ENCODE measurements around the gene ZNF358.

Gene ZNF358

DNA sequence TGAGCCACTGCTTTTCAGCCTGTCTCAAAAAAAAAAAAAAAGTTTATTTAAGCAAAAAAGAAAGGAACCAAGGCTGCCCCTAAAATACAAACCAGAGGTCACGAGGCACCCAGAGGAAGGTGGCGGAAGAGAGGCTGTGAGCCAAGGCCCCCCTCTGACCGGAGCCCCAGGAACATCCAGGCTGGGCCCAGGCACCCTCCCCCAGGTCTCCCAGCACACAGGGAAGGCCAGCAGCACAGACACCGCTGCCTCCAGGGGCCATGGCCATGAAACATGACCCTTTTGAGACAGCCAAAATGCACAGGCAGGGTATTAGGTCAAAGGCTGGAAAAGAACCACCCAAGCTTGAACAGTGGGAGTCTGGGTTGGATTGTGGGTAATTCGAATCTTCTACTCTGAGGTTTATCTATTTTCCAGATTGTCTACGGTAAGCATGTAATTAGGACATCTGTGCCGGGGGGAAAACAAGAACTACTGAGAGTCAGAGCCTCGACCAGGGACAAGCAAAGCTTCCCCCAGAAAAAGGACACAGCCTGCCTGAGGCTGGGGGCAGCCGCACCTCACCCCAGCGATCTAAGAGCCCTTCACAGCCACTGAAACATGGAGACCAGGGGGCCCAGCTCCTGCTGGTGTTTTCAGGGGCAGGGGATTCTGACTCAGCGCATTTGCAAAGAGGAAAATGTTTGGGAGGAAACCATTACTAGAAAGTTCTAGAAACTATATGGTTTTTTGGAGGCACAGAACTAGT lies 35.5 kb upstream of the ZNF358 start:
- Mint-ChIP-seq H3K27me3 (peaks cover 7% of the 10 kb centered on the region), H3K4me3 (no peak overlapping the region), H3K4me1 (peaks cover 6% of the 10 kb centered on the region), H3K27ac (peak overlapping the region; percentile 5), H3K9me3 (no peaks in the 10 kb centered on the region), H3K36me3 (no peaks in the 10 kb centered on the region)
- CTCF ChIA-PET = no interaction called here
- no peak for DNase-seq

DNA sequence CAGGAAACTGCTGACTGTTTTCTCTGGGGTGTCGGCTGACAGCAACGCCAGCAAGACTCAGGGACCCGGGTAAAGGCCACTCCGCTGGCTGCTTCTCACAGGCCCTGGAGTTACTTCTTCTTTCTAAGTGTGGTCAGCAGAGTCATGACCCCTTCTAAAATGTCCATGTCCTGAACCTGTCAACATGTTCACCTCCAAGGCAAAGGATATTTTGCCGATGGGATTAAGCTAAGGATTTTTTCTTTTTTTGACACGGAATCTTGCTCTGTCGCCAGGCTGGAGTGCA lies 35.0 kb upstream of the ZNF358 start:
- no peak for DNase-seq
- CTCF ChIA-PET = no interaction called here
- Mint-ChIP-seq H3K27me3 (peaks cover 7% of the 10 kb centered on the region), H3K9me3 (no peaks in the 10 kb centered on the region), H3K36me3 (no peaks in the 10 kb centered on the region), H3K4me1 (peaks cover 6% of the 10 kb centered on the region), H3K4me3 (no peak overlapping the region), H3K27ac (peak overlapping the region; percentile 19)

DNA sequence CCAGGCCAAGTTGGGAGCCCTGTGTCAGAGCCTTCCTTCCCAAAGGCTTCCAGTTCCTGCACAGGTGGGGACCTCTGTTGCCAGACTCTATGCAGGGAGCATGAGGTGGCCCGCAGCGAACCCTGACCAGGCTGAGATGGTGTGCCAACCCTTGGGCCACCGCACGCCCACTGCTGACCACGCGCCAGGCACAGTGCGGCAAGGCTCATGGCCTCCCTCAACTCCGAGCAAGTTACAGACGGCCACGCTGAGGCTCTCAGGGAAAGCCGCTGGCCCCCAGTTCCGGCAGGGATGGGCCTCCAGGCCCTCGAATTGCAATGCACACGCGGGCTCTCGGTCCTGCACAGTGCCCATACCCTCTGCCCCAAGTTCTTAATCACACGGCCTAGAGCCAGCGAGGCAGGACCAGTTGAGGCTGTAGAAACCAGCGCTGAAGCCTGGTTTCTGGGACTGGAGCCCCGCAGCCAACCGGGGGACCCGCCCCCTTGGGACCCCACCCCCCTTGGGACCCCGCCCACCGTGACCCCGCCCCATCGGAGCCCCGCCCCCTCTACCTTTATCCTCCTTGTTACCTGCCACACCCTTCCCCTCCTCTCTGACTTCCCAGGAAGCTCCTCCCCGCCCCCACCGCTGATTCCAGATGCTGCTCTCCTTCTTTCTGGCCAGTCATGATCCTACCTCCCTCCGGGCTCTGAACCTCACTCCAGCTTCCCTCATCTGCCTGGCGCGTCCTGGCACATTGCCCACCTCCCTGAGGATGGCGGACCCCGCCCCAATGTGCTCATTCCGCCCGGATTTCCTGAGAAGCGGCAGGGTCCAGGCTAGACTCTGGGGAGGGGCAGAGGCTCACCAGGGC lies 33.1 kb upstream of the ZNF358 start:
- DNase-seq = no peak
- H3K4me1 Mint-ChIP-seq = peaks cover 6% of the 10 kb centered on the region
- H3K4me3 Mint-ChIP-seq = no peak overlapping the region
- H3K9me3 Mint-ChIP-seq = no peaks in the 10 kb centered on the region
- CTCF ChIA-PET = no interaction called here
- peak overlapping the region; percentile 56 for H3K27ac Mint-ChIP-seq
- peaks cover 11% of the 10 kb centered on the region for H3K27me3 Mint-ChIP-seq
- H3K36me3 Mint-ChIP-seq = no peaks in the 10 kb centered on the region

DNA sequence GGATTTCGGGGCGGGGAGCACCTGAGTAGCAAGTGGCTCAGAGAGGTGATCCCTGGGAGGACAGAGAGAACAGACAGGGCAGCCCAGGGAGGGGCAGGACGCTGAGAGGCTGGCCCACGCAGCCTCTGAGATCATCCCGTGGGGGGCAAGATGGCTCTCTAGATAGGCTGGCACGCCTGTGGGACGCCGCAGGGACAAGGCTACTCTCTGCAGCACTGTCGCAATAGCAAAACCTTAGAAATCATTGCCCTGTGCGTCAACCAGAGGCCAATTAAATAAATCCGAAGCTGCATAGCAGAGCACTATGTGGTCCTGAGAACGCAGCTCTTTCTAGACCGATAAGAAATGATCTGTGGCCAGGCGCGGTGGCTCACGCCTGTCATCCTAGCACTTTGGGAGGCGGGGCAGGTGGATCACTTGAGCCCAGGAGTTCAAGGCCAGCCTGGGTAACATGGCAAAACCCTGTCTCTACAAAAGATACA lies 32.1 kb upstream of the ZNF358 start:
- CTCF ChIA-PET = no interaction called here
- H3K36me3 Mint-ChIP-seq = no peaks in the 10 kb centered on the region
- H3K4me3 Mint-ChIP-seq = no peak overlapping the region
- no peak for DNase-seq
- no peaks in the 10 kb centered on the region for H3K9me3 Mint-ChIP-seq
- H3K27me3 Mint-ChIP-seq = peaks cover 11% of the 10 kb centered on the region
- H3K4me1 Mint-ChIP-seq = peaks cover 6% of the 10 kb centered on the region
- no peak overlapping the region for H3K27ac Mint-ChIP-seq

DNA sequence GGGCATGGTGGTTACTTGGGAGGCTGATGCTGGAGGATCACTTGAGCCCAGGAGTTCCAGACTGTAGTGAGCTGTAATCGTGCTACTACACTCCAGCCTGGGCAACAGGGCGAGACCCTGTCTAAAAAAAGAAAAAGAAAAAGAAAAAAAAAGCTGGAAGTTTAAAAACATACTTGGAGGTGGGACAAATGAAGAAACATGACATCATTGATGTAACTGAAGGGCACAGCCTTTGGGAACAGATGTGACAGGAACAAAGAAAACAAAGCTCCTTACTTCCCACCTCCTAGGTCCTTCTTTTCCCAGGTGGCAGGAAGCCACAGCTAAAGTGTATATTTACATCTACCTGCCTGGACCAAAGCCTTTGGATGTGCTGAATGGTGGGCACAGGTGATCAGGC lies 29.0 kb upstream of the ZNF358 start:
- CTCF ChIA-PET = no interaction called here
- no peak overlapping the region for H3K4me3 Mint-ChIP-seq
- no peak overlapping the region for H3K27ac Mint-ChIP-seq

DNA sequence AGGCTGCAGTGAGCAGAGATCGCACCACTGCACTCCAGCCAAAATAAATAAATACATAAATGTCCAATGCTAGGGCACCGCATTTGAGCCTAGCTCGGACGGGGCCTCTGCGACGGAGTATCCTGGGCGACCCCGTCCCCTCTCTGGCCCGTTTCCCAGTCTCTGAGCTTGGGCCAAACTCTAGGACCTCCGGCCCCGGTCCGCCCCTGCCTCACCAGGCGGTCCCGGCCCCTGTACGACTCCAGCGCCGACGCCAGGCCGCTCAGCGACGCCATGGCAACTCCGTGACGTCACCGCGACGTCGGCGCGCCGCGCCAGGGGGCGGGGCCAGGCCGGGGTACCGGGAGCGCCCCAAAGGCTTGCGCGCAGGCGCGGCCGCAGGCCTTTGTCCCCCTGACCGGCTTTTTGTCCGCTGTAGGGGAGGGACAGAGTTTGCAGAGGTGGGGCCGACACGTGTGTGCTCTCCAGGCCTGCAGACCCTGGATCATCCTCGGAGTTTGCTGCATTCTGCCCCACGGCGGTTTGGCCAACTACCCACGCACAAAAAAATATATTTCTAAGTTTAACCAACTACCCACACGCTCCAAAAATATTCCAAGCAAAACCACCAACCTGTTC lies 27.1 kb upstream of the ZNF358 start, which contains the start of gene PEX11G:
Gene PEX11G, minus strand, starts transcription at position 300 of the 618 bp plus-strand sequence. Its CDS starts 25 bp downstream, at position 275.
- Mint-ChIP-seq H3K4me3 (peak within 1 kb of the TSS; percentile 73), H3K27me3 (peaks cover 4% of the 10 kb centered on the region), H3K9me3 (no peaks in the 10 kb centered on the region), H3K4me1 (peaks cover 23% of the 10 kb centered on the region), H3K36me3 (no peaks in the 10 kb centered on the region), H3K27ac (peak within 1 kb of the TSS; percentile 86)
- CTCF ChIA-PET = interaction anchor here (1.0 kb wide), 1 partner anchor 192 kb away, joined by 4 read pairs; the partner anchor contains the start of gene TRAPPC5
- DNase-seq = peak; percentile 92

More for the DNA sequence above, 29.0 kb upstream of the ZNF358 start:
- Mint-ChIP-seq H3K4me1 (peaks cover 16% of the 10 kb centered on the region), H3K27me3 (peaks cover 11% of the 10 kb centered on the region), H3K9me3 (no peaks in the 10 kb centered on the region), H3K36me3 (no peaks in the 10 kb centered on the region)
- no peak for DNase-seq

DNA sequence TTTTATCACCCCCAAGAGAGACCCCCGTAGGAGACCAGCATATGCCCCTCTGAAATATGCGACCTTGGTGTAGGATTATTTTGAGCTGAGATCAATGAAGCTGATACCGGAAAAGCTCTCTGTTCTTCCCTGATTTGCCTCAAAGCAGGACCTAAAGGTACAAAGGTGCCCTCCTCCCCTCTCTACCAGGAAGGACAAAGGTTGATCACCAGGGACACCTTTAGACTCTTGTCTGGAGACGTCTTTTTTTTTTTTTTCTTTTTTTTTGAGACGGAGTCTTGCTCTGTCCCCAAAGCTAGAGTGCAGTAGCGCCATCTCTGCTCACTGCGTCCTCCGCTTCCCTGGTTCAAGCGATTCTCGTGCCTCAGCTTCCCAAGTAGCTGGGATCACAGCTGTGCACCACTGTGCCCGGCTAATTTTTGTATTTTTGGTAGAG lies 26.3 kb upstream of the ZNF358 start:
- Mint-ChIP-seq H3K4me3 (peak overlapping the region; percentile 73), H3K9me3 (no peaks in the 10 kb centered on the region), H3K27ac (peak overlapping the region; percentile 26), H3K4me1 (peaks cover 23% of the 10 kb centered on the region), H3K36me3 (no peaks in the 10 kb centered on the region), H3K27me3 (peaks cover 9% of the 10 kb centered on the region)
- no peak for DNase-seq
- CTCF ChIA-PET = interaction anchor here (1.0 kb wide), 1 partner anchor 191 kb away, joined by 4 read pairs; the partner anchor contains the start of gene TRAPPC5

DNA sequence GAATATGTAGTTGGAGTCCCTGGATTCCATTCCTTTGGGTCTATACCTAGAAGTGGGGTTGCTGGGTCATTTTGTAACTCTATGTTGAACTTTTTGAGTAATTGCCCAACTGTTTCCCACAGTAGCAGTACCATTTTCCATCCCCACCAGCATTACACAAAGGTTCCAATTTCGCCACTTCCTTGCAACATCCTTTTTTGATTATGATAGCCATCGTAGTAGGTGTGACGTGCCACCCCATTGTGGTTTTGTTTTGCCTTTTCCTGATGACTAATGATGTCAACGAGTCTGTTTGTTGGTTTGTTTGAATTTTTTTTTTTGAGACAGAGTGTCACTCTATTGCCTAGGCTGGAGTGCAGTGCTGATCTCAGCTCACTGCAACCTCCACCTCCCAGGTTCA lies 23.8 kb upstream of the ZNF358 start:
- CTCF ChIA-PET = interaction anchor here (0.6 kb wide), 1 partner anchor 45 kb away, joined by 3 read pairs; no protein-coding TSS in a partner anchor
- H3K27me3 Mint-ChIP-seq = peaks cover 17% of the 10 kb centered on the region
- H3K36me3 Mint-ChIP-seq = no peaks in the 10 kb centered on the region
- no peak overlapping the region for H3K27ac Mint-ChIP-seq
- no peaks in the 10 kb centered on the region for H3K9me3 Mint-ChIP-seq
- peaks cover 23% of the 10 kb centered on the region for H3K4me1 Mint-ChIP-seq
- H3K4me3 Mint-ChIP-seq = no peak overlapping the region
- DNase-seq = peak; percentile 47

DNA sequence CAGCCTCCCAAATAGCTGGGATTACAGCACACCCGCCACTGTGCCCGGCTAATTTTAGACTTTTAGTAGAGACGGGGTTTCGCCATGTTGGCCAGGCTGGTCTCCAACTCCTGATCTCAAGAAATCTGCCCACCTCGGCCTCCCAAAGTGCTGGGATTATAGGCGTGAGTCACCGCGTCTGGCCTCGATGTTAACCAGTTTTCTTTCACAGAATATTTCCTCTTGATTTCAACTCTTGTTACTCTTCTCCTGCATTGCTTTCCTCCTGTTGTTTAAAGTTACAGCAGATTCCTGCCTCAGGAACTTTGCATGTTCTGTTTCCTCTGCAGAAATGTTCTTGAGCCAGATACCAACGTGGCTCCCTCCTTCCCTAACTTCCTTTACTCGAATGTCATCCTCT lies 23.3 kb upstream of the ZNF358 start:
- CTCF ChIA-PET = interaction anchor here (0.6 kb wide), 1 partner anchor 44 kb away, joined by 3 read pairs; no protein-coding TSS in a partner anchor
- H3K36me3 Mint-ChIP-seq = no peaks in the 10 kb centered on the region
- peaks cover 21% of the 10 kb centered on the region for H3K27me3 Mint-ChIP-seq
- H3K4me1 Mint-ChIP-seq = peaks cover 23% of the 10 kb centered on the region
- H3K27ac Mint-ChIP-seq = no peak overlapping the region
- DNase-seq = no peak
- no peaks in the 10 kb centered on the region for H3K9me3 Mint-ChIP-seq
- no peak overlapping the region for H3K4me3 Mint-ChIP-seq

DNA sequence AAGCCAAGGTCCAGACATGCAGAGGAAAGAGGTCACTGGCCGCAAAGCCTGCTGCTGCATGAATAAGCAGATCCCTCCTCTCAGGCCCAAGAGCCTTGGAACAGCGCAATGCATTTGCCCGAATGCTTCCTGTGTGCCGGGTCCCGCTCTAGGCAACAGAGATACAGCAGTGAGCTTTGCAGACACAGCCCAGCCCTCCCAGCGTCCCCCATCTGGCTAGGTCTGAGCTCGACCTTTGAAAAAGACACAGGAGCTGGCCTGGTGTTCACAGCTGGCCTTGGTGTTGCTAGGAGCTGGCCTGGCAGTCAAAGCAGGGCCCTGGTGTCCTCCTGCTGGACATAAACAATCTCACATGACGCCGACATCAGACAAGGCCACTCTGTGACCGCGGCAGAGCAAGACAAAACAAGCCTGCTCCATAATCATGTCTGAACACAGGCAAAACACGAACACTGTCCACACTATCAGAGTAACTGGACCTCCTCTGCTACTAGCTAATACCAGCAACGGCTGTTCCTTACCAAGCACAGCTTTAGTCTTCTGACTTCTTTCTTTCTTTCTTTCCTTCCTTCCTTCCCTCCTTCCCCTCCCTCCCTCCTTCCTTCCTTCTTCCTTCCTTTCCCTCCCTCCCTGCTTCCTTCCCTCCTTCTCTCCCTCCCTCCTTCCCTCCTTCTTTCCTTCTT lies 21.3 kb upstream of the ZNF358 start:
- no peaks in the 10 kb centered on the region for H3K36me3 Mint-ChIP-seq
- DNase-seq = no peak
- no peaks in the 10 kb centered on the region for H3K9me3 Mint-ChIP-seq
- H3K4me1 Mint-ChIP-seq = peaks cover 19% of the 10 kb centered on the region
- no peak overlapping the region for H3K4me3 Mint-ChIP-seq
- no peak overlapping the region for H3K27ac Mint-ChIP-seq
- H3K27me3 Mint-ChIP-seq = peaks cover 41% of the 10 kb centered on the region
- CTCF ChIA-PET = interaction anchor here (0.6 kb wide), 1 partner anchor 28 kb away, joined by 3 read pairs; the partner anchor contains the start of gene MCOLN1

DNA sequence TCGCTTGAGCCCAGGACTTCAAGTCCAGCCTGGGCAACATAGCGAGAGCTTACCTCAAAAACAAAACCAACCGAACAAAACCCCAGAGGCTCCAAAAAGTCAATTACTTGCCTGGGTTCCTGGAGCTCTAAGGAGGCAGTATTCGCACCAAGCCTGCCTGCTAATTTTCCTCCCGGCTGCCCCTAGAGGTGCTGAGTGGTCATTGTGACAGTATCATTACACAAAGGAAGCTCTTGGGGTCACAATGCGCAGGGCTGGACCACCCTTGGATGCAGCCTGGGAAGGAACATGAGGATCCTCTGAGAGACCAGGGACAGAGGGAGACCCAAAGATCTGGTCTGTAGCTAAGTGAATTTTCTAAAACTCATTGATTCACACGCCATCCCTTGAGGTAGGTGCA lies 18.6 kb upstream of the ZNF358 start:
- no peaks in the 10 kb centered on the region for H3K36me3 Mint-ChIP-seq
- peaks cover 11% of the 10 kb centered on the region for H3K4me1 Mint-ChIP-seq
- H3K27me3 Mint-ChIP-seq = peaks cover 68% of the 10 kb centered on the region
- H3K27ac Mint-ChIP-seq = no peak overlapping the region
- no peak overlapping the region for H3K4me3 Mint-ChIP-seq
- CTCF ChIA-PET = interaction anchor here (1.4 kb wide), 1 partner anchor 16 kb away, joined by 3 read pairs; no protein-coding TSS in a partner anchor
- no peak for DNase-seq
- H3K9me3 Mint-ChIP-seq = no peaks in the 10 kb centered on the region

DNA sequence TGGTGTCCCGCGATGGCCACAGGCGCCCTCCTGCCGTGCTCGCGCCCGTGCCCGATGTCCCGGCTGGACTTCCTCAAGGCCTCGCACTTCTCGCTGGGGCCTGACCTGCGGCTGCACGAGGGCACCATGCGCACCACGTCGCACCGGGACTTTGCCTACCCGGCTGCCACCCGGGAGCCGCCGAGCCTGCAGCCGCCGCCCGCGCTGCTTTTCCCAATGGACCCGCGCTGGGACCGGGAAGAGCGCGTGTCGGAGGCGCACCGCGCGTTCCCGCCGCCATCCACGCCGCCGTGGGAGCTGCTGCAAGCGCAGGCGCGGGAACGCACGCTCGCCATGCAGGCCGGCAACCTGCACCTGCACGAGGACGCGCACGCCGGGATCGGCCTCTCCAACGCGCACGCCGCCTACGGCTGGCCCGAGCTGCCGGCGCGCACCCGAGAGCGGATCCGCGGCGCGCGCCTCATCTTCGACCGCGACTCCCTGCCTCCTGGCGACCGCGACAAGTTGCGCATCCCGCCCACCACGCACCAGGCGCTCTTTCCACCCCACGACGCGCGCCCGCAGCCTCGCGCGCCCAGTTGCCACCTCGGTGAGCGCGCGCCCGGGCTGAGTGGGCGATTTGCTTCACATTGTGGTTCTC lies 15.0 kb upstream of the ZNF358 start:
- Mint-ChIP-seq H3K27me3 (peaks cover 88% of the 10 kb centered on the region), H3K4me3 (peak overlapping the region; percentile 28), H3K4me1 (peaks cover 12% of the 10 kb centered on the region), H3K36me3 (no peaks in the 10 kb centered on the region), H3K27ac (no peak overlapping the region), H3K9me3 (no peaks in the 10 kb centered on the region)
- peak; percentile 75 for DNase-seq
- CTCF ChIA-PET = no interaction called here

DNA sequence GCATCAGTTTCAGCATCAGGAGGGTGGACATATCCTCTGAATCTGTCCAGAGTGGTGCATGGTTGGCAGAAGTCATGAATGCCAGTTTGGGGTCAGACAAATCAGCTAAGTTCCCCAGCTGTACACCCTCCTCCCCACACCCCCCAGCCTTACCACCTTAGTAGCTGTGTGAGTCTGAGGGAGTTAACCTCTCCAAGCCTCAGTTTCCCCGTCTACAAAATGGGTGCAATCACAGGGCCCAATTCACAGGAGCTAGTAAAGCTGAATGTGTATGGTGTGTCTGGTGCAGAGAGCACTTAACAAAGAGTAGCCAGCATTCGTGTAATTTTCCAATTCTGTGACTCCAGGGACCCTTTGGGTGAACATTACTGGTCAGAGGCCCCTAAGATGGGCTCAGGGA lies 13.4 kb upstream of the ZNF358 start:
- H3K9me3 Mint-ChIP-seq = no peaks in the 10 kb centered on the region
- no peak for DNase-seq
- H3K4me1 Mint-ChIP-seq = peaks cover 15% of the 10 kb centered on the region
- peaks cover 95% of the 10 kb centered on the region for H3K27me3 Mint-ChIP-seq
- H3K27ac Mint-ChIP-seq = no peak overlapping the region
- CTCF ChIA-PET = no interaction called here
- H3K4me3 Mint-ChIP-seq = no peak overlapping the region
- H3K36me3 Mint-ChIP-seq = no peaks in the 10 kb centered on the region

Data from activated naive CD4-positive, alpha-beta T cell treated with anti-CD3 and anti-CD28 coated beads, Interleukin-2, amount 10 ng/mL, durations not matched to agents 7 days and 5 days (primary cell).